HG02981 (cell line): ENCODE measurements around the gene RTEL1.

Experiments
- ATAC-seq: cut with Tn5 transposase; IDR thresholded peaks from one replicate; pipeline ENCODE4 v1.9.1; 2021; ENCODE audit warnings: mild to moderate bottlenecking, moderate library complexity; ENCODE audit not compliant: unreplicated experiment

Gene RTEL1

DNA sequence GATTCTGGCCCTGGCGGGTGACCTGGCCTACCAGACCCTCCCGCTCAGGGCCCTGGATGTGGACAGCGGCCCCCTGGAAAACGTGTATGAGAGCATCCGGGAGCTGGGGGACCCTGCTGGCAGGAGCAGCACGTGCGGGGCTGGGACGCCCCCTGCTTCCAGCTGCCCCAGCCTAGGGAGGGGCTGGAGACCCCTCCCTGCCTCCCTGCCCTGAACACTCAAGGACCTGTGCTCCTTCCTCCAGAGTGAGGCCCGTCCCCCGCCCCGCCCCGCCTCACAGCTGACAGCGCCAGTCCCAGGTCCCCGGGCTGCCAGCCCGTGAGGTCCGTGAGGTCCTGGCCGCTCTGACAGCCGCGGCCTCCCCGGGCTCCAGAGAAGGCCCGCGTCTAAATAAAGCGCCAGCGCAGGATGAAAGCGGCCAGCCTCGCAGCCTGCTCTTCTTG, 80.6 kb downstream of the RTEL1 start:
- no peak for ATAC-seq

DNA sequence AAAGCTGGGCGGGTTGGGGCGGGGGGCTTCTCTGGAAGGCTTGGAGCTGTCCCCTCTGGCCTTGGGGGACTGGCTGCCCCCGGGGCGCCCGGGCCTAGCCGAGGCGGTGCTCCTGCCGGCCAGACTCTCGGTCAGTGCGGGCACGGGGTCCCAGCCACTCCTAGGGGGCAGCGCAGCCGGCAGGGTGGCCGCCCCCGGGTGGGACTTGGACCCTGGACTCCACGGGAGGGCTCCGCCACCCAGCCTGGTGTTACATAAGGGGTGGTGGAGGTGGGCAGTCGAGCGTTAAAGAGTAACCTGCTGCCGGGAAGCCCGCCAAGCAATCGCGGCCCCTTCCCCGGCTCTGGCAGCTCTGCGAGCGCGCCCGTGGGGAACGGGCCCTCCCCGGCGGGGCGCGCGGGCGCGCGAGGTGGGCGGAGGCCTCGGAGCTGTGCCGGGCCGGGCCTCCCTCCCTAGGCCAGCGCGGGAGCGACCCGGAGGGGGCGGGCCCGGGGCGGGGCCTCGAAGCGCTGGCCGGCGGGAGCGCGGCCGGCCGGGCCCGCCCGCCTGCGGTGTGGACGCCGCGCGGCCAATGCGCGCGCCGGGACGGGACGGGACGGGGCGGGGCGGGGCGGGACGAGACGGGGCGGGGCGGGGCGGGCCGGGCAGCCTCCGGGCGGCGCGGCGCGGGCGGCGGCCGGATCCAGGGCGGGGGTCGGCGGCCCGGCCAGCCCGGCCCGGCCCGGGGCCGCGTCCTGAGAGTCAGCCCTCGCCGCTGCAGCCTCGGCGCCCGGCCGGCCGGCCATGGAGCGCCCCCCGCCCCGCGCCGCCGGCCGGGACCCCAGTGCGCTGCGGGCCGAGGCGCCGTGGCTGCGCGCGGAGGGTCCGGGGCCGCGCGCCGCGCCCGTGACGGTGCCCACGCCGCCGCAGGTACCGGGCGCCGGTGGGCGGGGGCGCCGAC, 81.3 kb downstream of the RTEL1 start, which contains the start of gene SLC2A4RG:
SLC2A4RG (plus strand) TSS at position 647 of the 940 bp plus-strand sequence; CDS start at position 784, 137 bp downstream.
- ATAC-seq = peak; percentile 41

DNA sequence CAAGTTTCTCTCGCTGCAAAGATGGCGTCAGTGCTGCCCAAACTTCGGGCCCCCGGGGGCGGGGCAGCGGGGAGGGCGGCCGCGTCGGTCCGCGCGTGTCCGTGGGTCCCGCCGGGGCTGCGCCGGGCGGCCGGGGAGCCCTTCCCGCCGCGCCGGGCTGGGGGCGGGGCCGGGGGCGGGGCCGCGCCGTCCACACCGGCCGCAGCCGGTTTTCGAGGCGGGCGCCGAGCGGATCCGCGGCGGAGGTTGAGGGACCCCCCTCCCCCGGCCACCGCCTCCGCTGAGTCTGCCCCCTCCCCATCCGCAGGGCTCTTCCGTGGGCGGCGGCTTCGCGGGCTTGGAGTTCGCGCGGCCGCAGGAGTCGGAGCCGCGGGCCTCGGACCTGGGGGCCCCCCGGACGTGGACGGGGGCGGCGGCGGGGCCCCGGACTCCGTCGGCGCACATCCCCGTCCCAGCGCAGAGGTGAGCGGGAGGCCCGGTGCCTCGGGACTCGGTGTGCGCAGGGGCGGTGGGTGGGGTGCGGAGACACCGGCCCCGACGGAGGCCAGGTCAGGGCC, 82.0 kb downstream of the RTEL1 start:
- ATAC-seq = no peak

DNA sequence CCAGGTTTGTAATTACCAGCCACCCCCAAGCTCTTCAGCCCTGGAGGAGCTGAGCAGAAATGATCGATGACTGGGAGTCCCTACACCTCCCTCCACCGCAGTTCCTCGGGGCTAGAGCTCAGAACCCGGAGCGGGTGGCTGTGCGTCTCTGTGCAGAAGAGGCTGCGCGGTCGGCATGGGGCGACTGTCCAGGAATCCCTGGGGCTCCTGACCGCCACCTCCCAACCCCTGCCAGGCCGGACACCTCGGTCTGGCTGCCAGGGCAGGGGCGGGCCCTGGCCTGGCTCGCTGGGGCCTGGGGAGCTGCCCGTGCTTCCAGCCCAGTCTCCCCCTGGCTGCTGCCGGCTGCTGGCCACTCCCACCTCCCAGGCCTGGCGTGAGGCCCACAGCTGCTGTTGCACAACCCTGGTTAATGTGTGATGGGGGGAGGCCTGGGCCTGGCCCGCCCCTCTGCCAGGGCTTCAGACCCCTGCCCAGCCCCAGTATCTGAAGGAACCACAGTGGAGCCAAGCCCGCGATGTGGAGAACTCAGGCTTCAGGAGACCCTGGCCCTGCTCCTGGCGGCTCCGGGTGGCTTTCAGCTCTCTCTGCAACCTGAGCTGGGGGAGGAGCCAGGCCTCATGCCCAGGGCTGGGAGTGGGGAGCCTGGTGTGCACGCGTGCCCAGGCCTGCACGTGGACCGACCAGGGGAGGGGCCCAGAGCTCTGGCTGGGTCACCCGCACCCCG, 82.7 kb downstream of the RTEL1 start:
- no peak for ATAC-seq

DNA sequence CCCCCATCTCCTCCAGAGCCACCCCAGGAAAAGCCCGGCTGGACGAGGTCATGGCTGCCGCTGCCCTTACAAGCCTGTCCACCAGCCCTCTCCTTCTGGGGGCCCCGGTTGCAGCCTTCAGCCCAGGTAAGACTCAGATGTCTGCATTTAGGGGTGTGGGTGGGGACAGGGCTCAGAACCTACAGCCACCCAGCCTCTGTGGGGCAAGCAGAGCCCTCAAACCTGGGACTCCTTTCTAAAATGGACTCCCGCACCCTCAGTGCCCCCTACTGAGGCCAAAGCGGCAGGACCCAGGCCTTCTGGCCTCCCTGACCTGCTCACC, 83.2 kb downstream of the RTEL1 start:
- ATAC-seq = no peak

DNA sequence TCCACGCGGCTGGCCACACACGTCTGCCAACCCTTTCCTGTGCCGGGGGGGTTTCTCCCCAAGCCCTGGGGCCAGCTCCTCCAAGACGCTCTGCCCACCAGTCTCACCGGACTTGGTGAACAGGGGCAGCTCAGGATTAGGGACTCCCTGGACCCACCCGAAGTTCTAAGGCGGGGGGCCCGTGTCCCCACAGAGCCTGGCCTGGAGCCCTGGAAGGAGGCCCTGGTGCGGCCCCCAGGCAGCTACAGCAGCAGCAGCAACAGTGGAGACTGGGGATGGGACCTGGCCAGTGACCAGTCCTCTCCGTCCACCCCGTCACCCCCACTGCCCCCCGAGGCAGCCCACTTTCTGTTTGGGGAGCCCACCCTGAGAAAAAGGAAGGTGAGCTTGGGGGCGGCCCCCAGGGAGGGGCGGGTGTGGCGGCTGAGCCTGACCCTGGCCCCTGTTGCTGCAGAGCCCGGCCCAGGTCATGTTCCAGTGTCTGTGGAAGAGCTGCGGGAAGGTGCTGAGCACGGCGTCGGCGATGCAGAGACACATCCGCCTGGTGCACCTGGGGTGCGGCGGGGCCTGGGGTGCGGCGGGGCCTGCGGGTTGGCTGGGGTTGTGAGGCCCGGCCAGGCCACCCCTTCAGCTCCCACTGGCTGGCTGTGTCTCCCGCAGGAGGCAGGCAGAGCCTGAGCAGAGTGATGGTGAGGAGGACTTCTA, 83.7 kb downstream of the RTEL1 start:
- no peak for ATAC-seq

DNA sequence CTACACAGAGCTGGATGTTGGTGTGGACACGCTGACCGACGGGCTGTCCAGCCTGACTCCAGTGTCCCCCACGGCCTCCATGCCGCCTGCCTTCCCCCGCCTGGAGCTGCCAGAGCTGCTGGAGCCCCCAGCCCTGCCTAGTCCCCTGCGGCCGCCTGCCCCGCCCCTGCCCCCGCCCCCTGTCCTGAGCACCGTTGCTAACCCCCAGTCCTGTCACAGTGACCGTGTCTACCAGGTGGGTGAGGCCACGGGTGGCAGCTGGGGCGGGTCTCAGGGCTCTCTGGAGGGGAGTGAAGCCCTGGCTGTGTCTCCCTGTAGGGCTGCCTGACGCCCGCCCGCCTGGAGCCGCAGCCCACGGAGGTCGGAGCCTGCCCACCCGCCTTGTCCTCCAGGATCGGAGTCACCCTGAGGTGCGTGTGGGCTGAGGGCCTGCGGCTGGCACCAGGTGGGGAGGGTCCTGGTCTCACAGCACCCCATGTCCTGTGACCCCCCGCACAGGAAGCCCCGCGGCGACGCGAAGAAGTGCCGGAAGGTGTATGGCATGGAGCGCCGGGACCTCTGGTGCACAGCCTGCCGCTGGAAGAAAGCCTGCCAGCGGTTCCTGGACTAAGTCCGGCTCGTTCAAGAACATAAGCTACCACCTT, 84.4 kb downstream of the RTEL1 start:
- ATAC-seq = no peak

DNA sequence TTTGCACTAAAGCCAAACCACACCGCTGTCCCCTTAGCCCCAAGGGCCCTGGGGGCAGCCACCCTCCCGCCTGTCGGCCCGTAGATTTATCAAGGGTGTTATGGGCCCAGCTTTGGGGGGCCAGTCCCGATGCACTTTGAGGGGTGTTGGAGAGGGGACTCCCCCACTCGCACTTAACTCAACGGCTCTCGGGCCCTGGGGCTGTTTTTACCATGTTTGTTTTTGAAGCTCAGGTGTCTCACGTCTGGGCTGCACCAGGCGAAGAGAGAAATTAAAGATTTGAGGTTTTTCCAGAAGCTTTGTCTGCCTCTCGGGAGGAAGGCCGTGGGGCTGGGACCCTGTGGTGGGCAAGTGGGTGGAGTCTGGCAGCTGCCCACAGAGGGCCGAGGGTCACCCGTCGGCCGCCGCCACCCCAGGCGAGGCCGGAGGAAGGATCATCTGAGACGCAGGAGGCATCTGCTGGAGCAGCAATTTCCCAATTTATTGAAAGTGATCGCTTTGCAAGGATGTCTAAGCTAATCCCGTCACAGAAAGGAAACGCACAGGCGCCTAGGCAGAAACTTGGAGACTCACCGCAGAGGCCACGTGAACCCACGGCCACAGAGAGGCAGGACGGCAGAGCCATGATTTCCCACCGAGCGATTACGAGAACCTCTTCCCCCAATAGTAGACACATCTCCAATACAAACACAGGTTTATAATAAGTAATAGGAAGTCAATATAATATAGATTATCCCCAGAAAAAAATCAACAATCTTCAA, 85.3 kb downstream of the RTEL1 start:
- ATAC-seq = no peak

DNA sequence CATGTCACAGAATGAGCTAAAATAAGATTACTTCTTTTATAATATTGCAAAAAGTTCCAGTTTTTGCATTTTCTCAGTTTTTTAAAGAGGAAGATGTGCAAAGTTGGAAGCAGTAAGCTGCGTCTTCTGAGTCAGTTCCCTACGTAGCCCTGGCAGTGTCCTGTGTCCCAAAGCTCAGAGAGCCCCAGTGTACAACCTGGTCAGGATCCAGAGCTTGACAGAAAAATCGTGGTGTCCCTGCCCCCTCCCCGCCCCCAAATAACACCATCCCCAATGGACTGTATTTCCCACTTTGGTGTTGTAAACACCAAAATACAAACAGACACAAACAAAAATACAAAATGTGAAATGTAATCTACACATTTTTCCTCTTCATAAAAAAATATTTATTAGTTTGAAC, 86.0 kb downstream of the RTEL1 start:
- no peak for ATAC-seq

DNA sequence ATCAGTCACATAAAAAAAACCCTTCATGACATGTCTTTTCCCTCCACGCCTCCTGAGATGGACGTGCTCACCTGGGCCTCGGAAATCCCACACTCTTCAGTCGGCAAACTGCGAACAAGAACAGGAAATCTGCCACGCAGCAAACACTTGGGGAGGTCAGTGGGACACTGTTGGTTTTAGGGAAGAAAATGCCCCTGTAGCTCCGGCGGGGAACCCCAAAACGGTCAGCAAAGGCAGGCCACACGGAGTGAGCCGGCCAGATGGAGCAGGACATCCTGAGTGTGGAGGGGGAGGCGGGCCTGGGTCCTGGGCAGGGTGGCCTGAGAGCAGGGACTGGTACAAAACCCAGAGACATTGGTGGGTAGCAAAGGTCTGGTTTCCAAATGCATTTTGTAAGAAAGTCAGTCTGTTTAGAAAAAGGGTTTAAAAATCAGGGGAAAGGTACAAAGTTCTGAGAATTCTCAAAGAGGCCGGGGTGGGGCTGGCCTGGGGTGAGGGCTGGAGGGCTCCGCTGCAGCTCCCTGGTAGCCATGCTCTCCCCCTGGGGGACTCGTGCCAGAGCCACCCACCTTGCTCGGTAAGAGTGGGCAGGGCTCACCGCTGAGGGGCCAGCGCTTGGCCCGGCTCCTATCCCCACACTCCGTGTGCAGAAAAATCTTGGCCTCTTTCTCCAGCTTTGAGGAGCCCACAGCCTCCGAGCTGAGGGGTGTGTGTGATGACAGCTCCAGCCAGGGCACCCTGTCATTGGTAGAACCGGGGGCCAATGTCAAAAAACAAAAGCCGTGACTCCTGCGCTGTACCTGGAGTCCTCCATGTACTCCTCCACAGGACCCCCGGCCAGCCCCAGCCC, 86.7 kb downstream of the RTEL1 start:
- ATAC-seq = no peak

DNA sequence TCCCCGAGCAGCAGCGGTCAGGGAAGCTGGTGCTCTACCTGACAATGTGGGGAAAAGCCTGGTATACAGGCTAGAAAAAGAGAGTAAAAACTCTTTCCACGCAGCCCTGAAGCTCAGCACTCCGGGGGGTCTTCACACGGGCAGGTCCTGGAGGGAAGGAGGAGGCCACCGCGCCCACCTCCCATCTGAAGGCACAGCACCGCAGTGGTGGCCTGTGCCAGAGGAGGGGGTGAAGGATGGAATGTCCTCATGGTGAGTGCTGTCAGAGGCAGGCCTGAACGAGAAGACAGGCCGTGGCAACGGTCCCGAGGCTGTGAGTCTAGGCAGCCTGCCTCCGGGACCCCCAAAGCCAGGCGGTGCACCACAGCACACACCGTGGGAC, 87.3 kb downstream of the RTEL1 start:
- ATAC-seq = no peak
